HEK293 (cell line): Measurements from ENCODE around the gene TIE1.

ENCODE experiments used
- CTCF ChIA-PET: fragments of 350-600 bp; formaldehyde crosslinking; extraction: SDS; loops from one replicate; lab custom pipeline; 2021; ENCODE audit warnings: antibody characterized with exemption; lab: Yijun Ruan, JAX
- POLR2A ChIA-PET: fragments of 300-600 bp; formaldehyde crosslinking; extraction: SDS; loops from one replicate; lab custom pipeline; 2020; ENCODE audit warnings: antibody characterized with exemption, inconsistent platforms; lab: Yijun Ruan, JAX
- H3K27ac ChIP-seq: fragments of 200-500 bp; sonication (Bioruptor generic); 2 replicates; pipeline ENCODE4 v1.5.1; 2014; ENCODE audit warnings: low read depth, low read length, control low read depth, inconsistent platforms; ENCODE audit errors: extremely low read depth
- H3K36me3 ChIP-seq, 2 experiments: fragments of 200-500 bp in 1 of 2; sonication (Bioruptor generic) in 1 of 2; 1 replicate in 1 of 2; 2 replicates in 1 of 2; pipeline ENCODE4 v1.5.1; 2014 to 2017; ENCODE audit warnings: inconsistent platforms in 2 of 2, low read length in 2 of 2; ENCODE audit not compliant: control insufficient read depth in 2 of 2, insufficient read depth in 1 of 2
- H3K4me1 ChIP-seq: fragments of 200-500 bp; sonication (Bioruptor generic); 2 replicates; pipeline ENCODE4 v1.5.1; 2014; ENCODE audit warnings: mild to moderate bottlenecking, low read length, inconsistent platforms; ENCODE audit not compliant: control insufficient read depth, insufficient read depth
- H3K4me3 ChIP-seq: 2 replicates; pipeline ENCODE4 v1.5.1; 2011; ENCODE audit warnings: low read depth, mild to moderate bottlenecking, control low read depth, low read length, moderate library complexity
- H3K9me3 ChIP-seq: fragments of 200-500 bp; sonication (Bioruptor generic); 2 replicates; pipeline ENCODE4 v1.5.1; 2014; ENCODE audit warnings: low read depth, low read length, inconsistent platforms; ENCODE audit not compliant: control insufficient read depth, insufficient read depth
- GLI2 ChIP-seq: fragments of 450-650 bp; formaldehyde crosslinking; IDR thresholded peaks from 2 replicates; pipeline ENCODE4; 2017; ENCODE audit warnings: missing biosample characterization, missing genetic modification characterization, low read depth, borderline replicate concordance
- KLF16 ChIP-seq: fragments of 450-650 bp; formaldehyde crosslinking; IDR thresholded peaks from 2 replicates; pipeline ENCODE4 v1.5.1; 2017; ENCODE audit warnings: missing biosample characterization, missing genetic modification characterization
- SCRT1 ChIP-seq: fragments of 450-650 bp; formaldehyde crosslinking; IDR thresholded peaks from 2 replicates; pipeline ENCODE4 v1.5.1; 2016; ENCODE audit warnings: missing biosample characterization, missing genetic modification characterization, borderline replicate concordance
- SCRT2 ChIP-seq: fragments of 450-650 bp; formaldehyde crosslinking; IDR thresholded peaks from 2 replicates; pipeline ENCODE4 v1.5.1; 2016; ENCODE audit warnings: missing biosample characterization, missing genetic modification characterization
- TCF7L2 ChIP-seq: IDR thresholded peaks from 2 replicates; pipeline ENCODE4 v1.6.1; 2011; ENCODE audit warnings: low read depth, mild to moderate bottlenecking, inconsistent platforms, low read length, moderate library complexity, borderline replicate concordance
- ZEB2 ChIP-seq: fragments of 450-650 bp; formaldehyde crosslinking; IDR thresholded peaks from 2 replicates; pipeline ENCODE4 v1.5.1; 2016; ENCODE audit warnings: missing biosample characterization, missing genetic modification characterization
- ZNF121 ChIP-seq: fragments of 450-650 bp; formaldehyde crosslinking; IDR thresholded peaks from 2 replicates; pipeline ENCODE4 v1.5.1; 2016; ENCODE audit warnings: missing biosample characterization, missing genetic modification characterization
- ZNF335 ChIP-seq: fragments of 450-650 bp; formaldehyde crosslinking; conservative IDR thresholded peaks from 2 replicates; pipeline ENCODE4 v1.5.1; 2016; ENCODE audit warnings: missing biosample characterization, missing genetic modification characterization
- ZNF37A ChIP-seq: fragments of 450-650 bp; IDR thresholded peaks from 2 replicates; pipeline ENCODE4 v1.5.1; 2018; ENCODE audit warnings: missing biosample characterization, missing genetic modification characterization
- ZNF571 ChIP-seq: fragments of 450-650 bp; formaldehyde crosslinking; IDR thresholded peaks from 2 replicates; pipeline ENCODE4 v1.5.0; 2017; ENCODE audit warnings: missing biosample characterization, missing genetic modification characterization
- ZNF654 ChIP-seq: fragments of 450-650 bp; formaldehyde crosslinking; IDR thresholded peaks from 2 replicates; pipeline ENCODE4 v1.5.1; 2016; ENCODE audit warnings: low read depth, missing biosample characterization, missing genetic modification characterization
- TF ChIP-seq, protein P1 (sequence below): fragments of 450-650 bp; formaldehyde crosslinking; IDR thresholded peaks from 2 replicates; pipeline ENCODE4 v1.5.1; 2017; ENCODE audit warnings: missing biosample characterization, mild to moderate bottlenecking, missing genetic modification characterization, moderate library complexity
- TF ChIP-seq, protein P2 (sequence below): fragments of 450-650 bp; formaldehyde crosslinking; IDR thresholded peaks from 2 replicates; pipeline ENCODE4 v1.5.1; 2016; ENCODE audit warnings: missing biosample characterization, missing genetic modification characterization
- TF ChIP-seq, protein P3 (sequence below): fragments of 450-650 bp; formaldehyde crosslinking; IDR thresholded peaks from 2 replicates; pipeline ENCODE4 v1.5.1; 2016; ENCODE audit warnings: missing biosample characterization, missing genetic modification characterization
- TF ChIP-seq, protein P4 (sequence below): fragments of 450-650 bp; formaldehyde crosslinking; IDR thresholded peaks from 2 replicates; pipeline ENCODE4 v1.5.1; 2016; ENCODE audit warnings: missing biosample characterization, missing genetic modification characterization

The TIE1 gene

DNA sequence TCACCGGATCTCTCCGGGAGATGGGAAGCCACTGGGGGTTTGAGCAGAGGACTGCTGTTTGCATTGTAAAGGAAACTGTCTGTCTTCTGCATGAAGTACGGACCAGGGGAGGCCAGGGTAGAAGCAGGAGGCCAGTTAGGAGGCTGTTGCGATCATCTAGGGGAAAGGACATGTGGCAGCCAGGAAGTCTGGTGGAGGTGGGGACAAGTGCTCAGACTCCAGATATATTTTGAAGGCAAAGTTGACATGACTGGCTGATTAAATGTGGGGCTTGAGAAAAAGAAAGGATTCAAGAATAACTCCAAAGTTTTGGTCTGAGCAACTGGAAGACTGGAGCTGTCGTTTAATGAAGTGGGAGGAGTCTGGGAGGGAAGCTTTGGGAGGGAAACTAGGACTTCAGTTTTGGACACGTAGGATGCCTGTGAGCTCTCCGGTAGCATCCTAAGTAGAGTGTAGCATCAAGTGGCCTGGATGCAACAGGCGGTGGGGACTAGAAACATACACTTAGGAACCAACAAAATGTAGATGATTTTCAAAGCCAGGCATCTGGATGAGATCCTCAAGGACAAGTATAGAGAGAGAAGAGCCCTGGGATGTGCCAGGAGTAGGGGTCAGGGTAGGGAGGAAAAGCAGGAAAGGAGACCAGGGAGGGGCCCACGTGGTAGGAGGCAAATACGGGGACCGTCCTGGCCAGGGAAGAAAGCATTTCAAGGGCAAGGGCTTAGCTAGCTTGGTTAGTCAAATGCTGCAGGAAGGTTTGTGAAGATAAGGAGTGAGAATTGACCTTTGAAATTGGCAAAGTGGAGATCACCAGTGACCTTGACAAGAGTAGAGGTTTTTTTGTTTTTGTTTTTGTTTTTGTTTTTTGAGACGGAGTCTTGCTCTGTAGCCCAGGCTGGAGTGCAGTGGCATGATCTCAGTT, 11.7 kb upstream of the TIE1 start:
- H3K4me1 ChIP-seq: no peaks in the 10 kb centered on the region
- no peaks in the 10 kb centered on the region for H3K36me3 ChIP-seq
- no peak overlapping the region for H3K27ac ChIP-seq
- ChIA-PET POLR2A (no interaction called here), CTCF (no interaction called here)
- peak; percentile 88 for TF ChIP-seq SCRT2 (tag by site-specific recombination)
- TF ChIP-seq SCRT1 (tag by site-specific recombination): peak; percentile 67; the same call in 1 of the 2 replicates
- no peak for TF ChIP-seq ZNF121 (tag by site-specific recombination)
- H3K4me3 ChIP-seq: no peak overlapping the region
- H3K9me3 ChIP-seq: no peaks in the 10 kb centered on the region

DNA sequence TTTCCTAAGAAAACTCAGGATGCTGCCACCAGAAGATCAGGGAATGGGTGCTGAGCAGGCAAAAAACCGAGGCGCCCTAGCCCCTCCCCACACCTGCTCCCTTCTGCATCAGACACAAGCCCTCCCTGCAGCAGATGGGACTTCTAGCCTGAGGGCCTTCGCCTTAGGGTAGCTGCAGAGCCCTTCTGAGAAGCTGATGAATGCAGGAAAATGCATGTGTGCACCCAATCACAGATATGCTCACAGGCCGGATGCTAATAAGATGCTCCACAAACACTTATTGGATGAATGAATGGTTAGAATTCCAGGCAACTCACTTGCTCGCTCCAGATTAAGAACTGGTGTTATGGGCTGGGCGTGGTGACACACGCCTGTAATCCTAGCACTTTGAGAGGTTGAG, 8.6 kb upstream of the TIE1 start:
- Histone ChIP-seq H3K27ac (no peak overlapping the region), H3K4me1 (peaks cover 4% of the 10 kb centered on the region), H3K4me3 (no peak overlapping the region), H3K36me3 (no peaks in the 10 kb centered on the region)
- CTCF ChIA-PET: interaction anchor here (0.6 kb wide), 1 partner anchor 279 kb away, joined by 5 read pairs; no protein-coding TSS in a partner anchor
- POLR2A ChIA-PET: no interaction called here
- TF ChIP-seq, protein P1, sequence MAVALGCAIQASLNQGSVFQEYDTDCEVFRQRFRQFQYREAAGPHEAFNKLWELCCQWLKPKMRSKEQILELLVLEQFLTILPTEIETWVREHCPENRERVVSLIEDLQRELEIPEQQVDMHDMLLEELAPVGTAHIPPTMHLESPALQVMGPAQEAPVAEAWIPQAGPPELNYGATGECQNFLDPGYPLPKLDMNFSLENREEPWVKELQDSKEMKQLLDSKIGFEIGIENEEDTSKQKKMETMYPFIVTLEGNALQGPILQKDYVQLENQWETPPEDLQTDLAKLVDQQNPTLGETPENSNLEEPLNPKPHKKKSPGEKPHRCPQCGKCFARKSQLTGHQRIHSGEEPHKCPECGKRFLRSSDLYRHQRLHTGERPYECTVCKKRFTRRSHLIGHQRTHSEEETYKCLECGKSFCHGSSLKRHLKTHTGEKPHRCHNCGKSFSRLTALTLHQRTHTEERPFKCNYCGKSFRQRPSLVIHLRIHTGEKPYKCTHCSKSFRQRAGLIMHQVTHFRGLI (tag by site-specific recombination): no peak
- TF ChIP-seq ZNF335 (tag by site-specific recombination) (0 out of 2 replicates have a peak, but pooled peaks have one; percentile 19), ZNF654 (tag by site-specific recombination) (no peak)
- TF ChIP-seq, all 188 proteins: peak for 1
- H3K9me3 ChIP-seq: no peaks in the 10 kb centered on the region

DNA sequence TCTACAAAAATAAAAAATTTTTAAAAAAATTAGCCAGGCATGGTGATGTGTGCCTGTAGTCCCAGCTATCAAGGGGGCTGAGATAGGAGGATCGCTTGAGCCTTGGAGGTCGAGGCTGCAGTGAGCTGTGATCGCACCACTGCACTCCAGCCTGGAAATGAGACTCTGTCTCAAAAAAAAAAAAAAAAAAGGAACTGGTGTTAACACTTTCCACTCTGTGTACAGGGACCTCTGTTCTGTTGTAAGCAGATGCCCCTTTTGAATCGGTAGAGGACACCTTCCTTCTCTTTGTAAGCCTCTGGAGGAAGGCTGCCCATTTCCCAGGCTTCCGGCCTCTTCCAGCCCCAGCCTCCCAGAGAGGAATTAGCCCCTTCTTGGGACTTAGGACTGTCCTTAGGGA, 8.1 kb upstream of the TIE1 start:
- Histone ChIP-seq H3K4me3 (no peak overlapping the region), H3K9me3 (no peaks in the 10 kb centered on the region), H3K36me3 (no peaks in the 10 kb centered on the region), H3K27ac (no peak overlapping the region), H3K4me1 (peaks cover 4% of the 10 kb centered on the region)
- POLR2A ChIA-PET: no interaction called here
- TF ChIP-seq, protein P2, sequence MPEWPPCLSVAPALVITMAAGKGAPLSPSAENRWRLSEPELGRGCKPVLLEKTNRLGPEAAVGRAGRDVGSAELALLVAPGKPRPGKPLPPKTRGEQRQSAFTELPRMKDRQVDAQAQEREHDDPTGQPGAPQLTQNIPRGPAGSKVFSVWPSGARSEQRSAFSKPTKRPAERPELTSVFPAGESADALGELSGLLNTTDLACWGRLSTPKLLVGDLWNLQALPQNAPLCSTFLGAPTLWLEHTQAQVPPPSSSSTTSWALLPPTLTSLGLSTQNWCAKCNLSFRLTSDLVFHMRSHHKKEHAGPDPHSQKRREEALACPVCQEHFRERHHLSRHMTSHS (tag by site-specific recombination): no peak
- TF ChIP-seq TCF7L2 (no peak), GLI2 (tag by site-specific recombination) (no peak), KLF16 (tag by site-specific recombination) (no peak), ZNF571 (tag by site-specific recombination) (no peak), ZNF37A (tag by site-specific recombination) (no peak), ZEB2 (no peak)
- TF ChIP-seq, protein P3, sequence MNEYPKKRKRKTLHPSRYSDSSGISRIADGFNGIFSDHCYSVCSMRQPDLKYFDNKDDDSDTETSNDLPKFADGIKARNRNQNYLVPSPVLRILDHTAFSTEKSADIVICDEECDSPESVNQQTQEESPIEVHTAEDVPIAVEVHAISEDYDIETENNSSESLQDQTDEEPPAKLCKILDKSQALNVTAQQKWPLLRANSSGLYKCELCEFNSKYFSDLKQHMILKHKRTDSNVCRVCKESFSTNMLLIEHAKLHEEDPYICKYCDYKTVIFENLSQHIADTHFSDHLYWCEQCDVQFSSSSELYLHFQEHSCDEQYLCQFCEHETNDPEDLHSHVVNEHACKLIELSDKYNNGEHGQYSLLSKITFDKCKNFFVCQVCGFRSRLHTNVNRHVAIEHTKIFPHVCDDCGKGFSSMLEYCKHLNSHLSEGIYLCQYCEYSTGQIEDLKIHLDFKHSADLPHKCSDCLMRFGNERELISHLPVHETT (tag by site-specific recombination): no peak
- TF ChIP-seq, protein P4, sequence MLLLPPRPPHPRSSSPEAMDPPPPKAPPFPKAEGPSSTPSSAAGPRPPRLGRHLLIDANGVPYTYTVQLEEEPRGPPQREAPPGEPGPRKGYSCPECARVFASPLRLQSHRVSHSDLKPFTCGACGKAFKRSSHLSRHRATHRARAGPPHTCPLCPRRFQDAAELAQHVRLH (tag by site-specific recombination): no peak
- CTCF ChIA-PET: interaction anchor here (0.6 kb wide), 1 partner anchor 279 kb away, joined by 5 read pairs; no protein-coding TSS in a partner anchor
